ENCODE data around the gene NBPF14. TPM values are rescaled to one million over a fixed set of nuclear protein-coding genes. Genes with fewer than 3 reads are reported as not detected.
"Not testable (repeated sequence)": the region's sequence is repeated elsewhere in the genome, so short reads cannot be mapped to it uniquely, and the experiment has no call there.

The NBPF14 gene
- 24.5 and 29.8 TPM in 2 replicates for total RNA-seq

- DNase-seq (ENCODE audit: low spot score); H3K4me1 Mint-ChIP-seq (ENCODE audit: low read depth); H3K4me3 Mint-ChIP-seq (ENCODE audit: low read depth); H3K9me3 Mint-ChIP-seq; intact Hi-C loops (cut with micrococcal nuclease); H3K27ac Mint-ChIP-seq; H3K36me3 Mint-ChIP-seq (ENCODE audit: low read depth); H3K27me3 Mint-ChIP-seq (ENCODE audit: low read depth): not testable (repeated sequence)
Observed at GRCh38 chr1:148595911-148596310, at the start of gene NBPF14. NBPF14 (minus strand) TSS chr1:148596011; CDS start chr1:148595717, 294 bp downstream.

GRCh38 chr1:148625451-148625850 is 29.6 kb upstream of the NBPF14 start:
- not testable (repeated sequence) for DNase-seq (ENCODE audit: low spot score)

GRCh38 chr1:148618216-148618615 is 22.4 kb upstream of the NBPF14 start:
- H3K27ac Mint-ChIP-seq; H3K27me3 Mint-ChIP-seq (ENCODE audit: low read depth); intact Hi-C loops (cut with micrococcal nuclease); H3K36me3 Mint-ChIP-seq (ENCODE audit: low read depth); H3K9me3 Mint-ChIP-seq; H3K4me3 Mint-ChIP-seq (ENCODE audit: low read depth); H3K4me1 Mint-ChIP-seq (ENCODE audit: low read depth); DNase-seq (ENCODE audit: low spot score): not testable (repeated sequence)

More at GRCh38 chr1:148625451-148625850, 29.6 kb upstream of the NBPF14 start:
- H3K4me3 Mint-ChIP-seq (ENCODE audit: low read depth); H3K9me3 Mint-ChIP-seq; H3K36me3 Mint-ChIP-seq (ENCODE audit: low read depth); H3K27me3 Mint-ChIP-seq (ENCODE audit: low read depth); H3K4me1 Mint-ChIP-seq (ENCODE audit: low read depth); H3K27ac Mint-ChIP-seq; intact Hi-C loops (cut with micrococcal nuclease): not testable (repeated sequence)

- peak overlapping the region; percentile 26 for H3K27ac Mint-ChIP-seq
Observed at GRCh38 chr1:148605266-148605665, 9.5 kb upstream of the NBPF14 start.

GRCh38 chr1:148595360-148595759 is 451 bp downstream of the NBPF14 start:
- DNase-seq (ENCODE audit: low spot score); H3K4me1 Mint-ChIP-seq (ENCODE audit: low read depth); H3K4me3 Mint-ChIP-seq (ENCODE audit: low read depth); H3K9me3 Mint-ChIP-seq; H3K36me3 Mint-ChIP-seq (ENCODE audit: low read depth); intact Hi-C loops (cut with micrococcal nuclease); H3K27me3 Mint-ChIP-seq (ENCODE audit: low read depth); H3K27ac Mint-ChIP-seq: not testable (repeated sequence)

More at GRCh38 chr1:148605266-148605665, 9.5 kb upstream of the NBPF14 start:
- H3K4me3 Mint-ChIP-seq (ENCODE audit: low read depth); DNase-seq (ENCODE audit: low spot score); H3K36me3 Mint-ChIP-seq (ENCODE audit: low read depth); H3K27me3 Mint-ChIP-seq (ENCODE audit: low read depth); intact Hi-C loops (cut with micrococcal nuclease); H3K9me3 Mint-ChIP-seq; H3K4me1 Mint-ChIP-seq (ENCODE audit: low read depth): not testable (repeated sequence)

- H3K4me3 Mint-ChIP-seq (ENCODE audit: low read depth); H3K36me3 Mint-ChIP-seq (ENCODE audit: low read depth); intact Hi-C loops (cut with micrococcal nuclease); H3K4me1 Mint-ChIP-seq (ENCODE audit: low read depth); H3K9me3 Mint-ChIP-seq; H3K27me3 Mint-ChIP-seq (ENCODE audit: low read depth); DNase-seq (ENCODE audit: low spot score); H3K27ac Mint-ChIP-seq: not testable (repeated sequence)
Observed at GRCh38 chr1:148591098-148591497, 4.7 kb downstream of the NBPF14 start.

- DNase-seq (ENCODE audit: low spot score); H3K4me3 Mint-ChIP-seq (ENCODE audit: low read depth); H3K27ac Mint-ChIP-seq; H3K4me1 Mint-ChIP-seq (ENCODE audit: low read depth); intact Hi-C loops (cut with micrococcal nuclease); H3K27me3 Mint-ChIP-seq (ENCODE audit: low read depth); H3K36me3 Mint-ChIP-seq (ENCODE audit: low read depth); H3K9me3 Mint-ChIP-seq: not testable (repeated sequence)
Observed at GRCh38 chr1:148532158-148532557, 63.7 kb downstream of the NBPF14 start.

- Mint-ChIP-seq H3K27ac (peak overlapping the region; percentile 58), H3K4me3 (ENCODE audit: low read depth) (peak overlapping the region; percentile 75)
- H3K4me1 Mint-ChIP-seq (ENCODE audit: low read depth); H3K27me3 Mint-ChIP-seq (ENCODE audit: low read depth); H3K9me3 Mint-ChIP-seq; H3K36me3 Mint-ChIP-seq (ENCODE audit: low read depth): not testable (repeated sequence)
- peak; percentile 61 for DNase-seq (ENCODE audit: low spot score)
- intact Hi-C loops (cut with micrococcal nuclease), result loop anchor here (10.0 kb wide), 1 partner anchor 154 kb away; no protein-coding TSS in a partner anchor
Observed at GRCh38 chr1:148529101-148529567, 66.7 kb downstream of the NBPF14 start.

- H3K9me3 Mint-ChIP-seq; H3K27ac Mint-ChIP-seq; H3K4me3 Mint-ChIP-seq (ENCODE audit: low read depth); H3K4me1 Mint-ChIP-seq (ENCODE audit: low read depth); H3K27me3 Mint-ChIP-seq (ENCODE audit: low read depth); H3K36me3 Mint-ChIP-seq (ENCODE audit: low read depth); DNase-seq (ENCODE audit: low spot score): not testable (repeated sequence)
- intact Hi-C loops (cut with micrococcal nuclease), result loop anchor here (10.0 kb wide), 1 partner anchor 154 kb away; no protein-coding TSS in a partner anchor
Observed at GRCh38 chr1:148528591-148528990, 67.2 kb downstream of the NBPF14 start.

- not testable (repeated sequence) for H3K27ac Mint-ChIP-seq; DNase-seq (ENCODE audit: low spot score); H3K36me3 Mint-ChIP-seq (ENCODE audit: low read depth); H3K9me3 Mint-ChIP-seq; H3K4me3 Mint-ChIP-seq (ENCODE audit: low read depth); H3K4me1 Mint-ChIP-seq (ENCODE audit: low read depth); H3K27me3 Mint-ChIP-seq (ENCODE audit: low read depth)
- intact Hi-C loops (cut with micrococcal nuclease), result loop anchor here (10.0 kb wide), 1 partner anchor 152 kb away; no protein-coding TSS in a partner anchor
Observed at GRCh38 chr1:148526587-148526986, 69.2 kb downstream of the NBPF14 start.

- H3K27me3 Mint-ChIP-seq (ENCODE audit: low read depth); H3K4me1 Mint-ChIP-seq (ENCODE audit: low read depth); H3K9me3 Mint-ChIP-seq; DNase-seq (ENCODE audit: low spot score); H3K36me3 Mint-ChIP-seq (ENCODE audit: low read depth): not testable (repeated sequence)
- intact Hi-C loops (cut with micrococcal nuclease), result loop anchor here (10.0 kb wide), 1 partner anchor 149 kb away; no protein-coding TSS in a partner anchor
- Mint-ChIP-seq H3K27ac (peak overlapping the region; percentile 99), H3K4me3 (ENCODE audit: low read depth) (peak overlapping the region; percentile 82)
Observed at GRCh38 chr1:148523205-148524144, 72.3 kb downstream of the NBPF14 start.

- Mint-ChIP-seq H3K27ac (peak overlapping the region; percentile 99), H3K4me3 (ENCODE audit: low read depth) (peak overlapping the region; percentile 82)
- not testable (repeated sequence) for H3K9me3 Mint-ChIP-seq; H3K27me3 Mint-ChIP-seq (ENCODE audit: low read depth); H3K36me3 Mint-ChIP-seq (ENCODE audit: low read depth); H3K4me1 Mint-ChIP-seq (ENCODE audit: low read depth)
- intact Hi-C loops (cut with micrococcal nuclease), result loop anchor here (10.0 kb wide), 1 partner anchor 148 kb away; no protein-coding TSS in a partner anchor
- DNase-seq (ENCODE audit: low spot score), result peak; percentile 91
Observed at GRCh38 chr1:148522561-148523204, 73.1 kb downstream of the NBPF14 start.

- H3K27me3 Mint-ChIP-seq (ENCODE audit: low read depth); H3K4me1 Mint-ChIP-seq (ENCODE audit: low read depth); H3K36me3 Mint-ChIP-seq (ENCODE audit: low read depth); H3K9me3 Mint-ChIP-seq: not testable (repeated sequence)
- H3K27ac Mint-ChIP-seq, result peak overlapping the region; percentile 99
- intact Hi-C loops (cut with micrococcal nuclease), result loop anchor here (10.0 kb wide), 1 partner anchor 147 kb away; no protein-coding TSS in a partner anchor
- H3K4me3 Mint-ChIP-seq (ENCODE audit: low read depth), result peak overlapping the region; percentile 82
- DNase-seq (ENCODE audit: low spot score), result peak; percentile 83
Observed at GRCh38 chr1:148522072-148522471, 73.7 kb downstream of the NBPF14 start.
